SK-N-SH treated with all-trans-retinoic acid at 6 μM for 48 hours (cell line): ENCODE measurements around the gene ATF6.

Experiments
- ATAC-seq: fragments of 200-7000 bp; cut with Tn5 transposase; 3 replicates; pipeline ENCODE4 v1.9.1; 2020; ENCODE audit warnings: mild to moderate bottlenecking, moderate library complexity
- ARNTL ChIP-seq: fragments of 450-650 bp; formaldehyde crosslinking; IDR thresholded peaks from 2 replicates; pipeline ENCODE4 v1.5.0; 2020; ENCODE audit warnings: low read depth, mild to moderate bottlenecking, moderate library complexity, borderline replicate concordance
- BACH2 ChIP-seq: fragments of 250-450 bp; sonication (Bioruptor Pico); IDR thresholded peaks from 2 replicates; pipeline ENCODE4 v1.9.0; 2021; ENCODE audit warnings: mild to moderate bottlenecking, borderline replicate concordance
- CREB5 ChIP-seq: fragments of 250-450 bp; sonication (Bioruptor Pico); IDR thresholded peaks from 2 replicates; pipeline ENCODE4 v1.5.1; 2020; ENCODE audit warnings: low read depth, mild to moderate bottlenecking, moderate library complexity
- CSDC2 ChIP-seq: fragments of 250-450 bp; sonication (Bioruptor Pico); IDR thresholded peaks from 2 replicates; pipeline ENCODE4 v1.5.0; 2020; ENCODE audit warnings: mild to moderate bottlenecking, moderate library complexity
- CSRNP3 ChIP-seq: fragments of 250-450 bp; sonication (Bioruptor Pico); IDR thresholded peaks from 2 replicates; pipeline ENCODE4 v1.5.1; 2021; ENCODE audit warnings: mild to moderate bottlenecking, moderate library complexity
- ESRRG ChIP-seq: fragments of 250-450 bp; sonication (Bioruptor Pico); IDR thresholded peaks from 2 replicates; pipeline ENCODE4 v1.6.1; 2021; ENCODE audit warnings: mild to moderate bottlenecking
- GLIS3 ChIP-seq: fragments of 250-450 bp; sonication (Bioruptor Pico); IDR thresholded peaks from 2 replicates; pipeline ENCODE4 v1.5.0; 2020; ENCODE audit warnings: mild to moderate bottlenecking, moderate library complexity
- ISL1 ChIP-seq: fragments of 250-450 bp; sonication (Bioruptor Pico); IDR thresholded peaks from 2 replicates; pipeline ENCODE4 v2.1.2; 2022; ENCODE audit warnings: mild to moderate bottlenecking, moderate library complexity
- OSR1 ChIP-seq: fragments of 250-450 bp; sonication (Bioruptor Pico); IDR thresholded peaks from 2 replicates; pipeline ENCODE4 v1.8.0; 2022; ENCODE audit warnings: moderate library complexity, mild to moderate bottlenecking, inconsistent platforms
- PATZ1 ChIP-seq: fragments of 250-450 bp; sonication (Bioruptor Pico); IDR thresholded peaks from 2 replicates; pipeline ENCODE4 v1.8.0; 2020; ENCODE audit warnings: mild to moderate bottlenecking, moderate library complexity, borderline replicate concordance
- POU6F1 ChIP-seq: fragments of 250-450 bp; sonication (Bioruptor Pico); IDR thresholded peaks from 2 replicates; pipeline ENCODE4 v1.8.0; 2021; ENCODE audit warnings: low read depth, mild to moderate bottlenecking, moderate library complexity, borderline replicate concordance
- PPARA ChIP-seq: fragments of 250-450 bp; sonication (Bioruptor Pico); IDR thresholded peaks from 2 replicates; pipeline ENCODE4 v1.5.0; 2020; ENCODE audit warnings: mild to moderate bottlenecking, borderline replicate concordance
- RARB ChIP-seq: fragments of 250-450 bp; sonication (Bioruptor Pico); IDR thresholded peaks from 2 replicates; pipeline ENCODE4 v1.8.0; 2021; ENCODE audit warnings: mild to moderate bottlenecking, moderate library complexity
- SNAI2 ChIP-seq: fragments of 250-450 bp; sonication (Bioruptor Pico); IDR thresholded peaks from 2 replicates; pipeline ENCODE4 v1.5.0; 2020; ENCODE audit warnings: mild to moderate bottlenecking, moderate library complexity
- TCF4 ChIP-seq: fragments of 250-450 bp; sonication (Bioruptor Pico); IDR thresholded peaks from 2 replicates; pipeline ENCODE4 v1.8.0; 2021; ENCODE audit warnings: mild to moderate bottlenecking, moderate library complexity, borderline replicate concordance
- TOX ChIP-seq: fragments of 250-450 bp; sonication (Bioruptor Pico); IDR thresholded peaks from 2 replicates; pipeline ENCODE4 v1.8.0; 2021; ENCODE audit warnings: mild to moderate bottlenecking, moderate library complexity, borderline replicate concordance
- TSHZ2 ChIP-seq: fragments of 250-450 bp; sonication (Bioruptor Pico); IDR thresholded peaks from 2 replicates; pipeline ENCODE4 v1.5.0; 2020; ENCODE audit warnings: mild to moderate bottlenecking, moderate library complexity
- ZC3H10 ChIP-seq: fragments of 250-450 bp; sonication (Bioruptor Pico); IDR thresholded peaks from 2 replicates; pipeline ENCODE4 v1.5.1; 2021; ENCODE audit warnings: mild to moderate bottlenecking, moderate library complexity
- ZFP3 ChIP-seq: fragments of 250-450 bp; sonication (Bioruptor Pico); IDR thresholded peaks from 2 replicates; pipeline ENCODE4 v1.5.0; 2020; ENCODE audit warnings: mild to moderate bottlenecking, moderate library complexity
- ZFP30 ChIP-seq: fragments of 450-650 bp; formaldehyde crosslinking; IDR thresholded peaks from 2 replicates; pipeline ENCODE4 v1.5.0; 2022; ENCODE audit warnings: mild to moderate bottlenecking, moderate library complexity
- ZNF565 ChIP-seq: fragments of 450-650 bp; formaldehyde crosslinking; conservative IDR thresholded peaks from 2 replicates; pipeline ENCODE4 v1.5.0; 2020; ENCODE audit warnings: low read depth, mild to moderate bottlenecking, moderate library complexity
- ZNF70 ChIP-seq: fragments of 450-650 bp; formaldehyde crosslinking; IDR thresholded peaks from 2 replicates; pipeline ENCODE4 v1.5.0; 2020; ENCODE audit warnings: mild to moderate bottlenecking, moderate library complexity
- ZNF8 ChIP-seq: fragments of 450-650 bp; formaldehyde crosslinking; IDR thresholded peaks from 2 replicates; pipeline ENCODE4 v1.5.0; 2020; ENCODE audit warnings: mild to moderate bottlenecking, moderate library complexity

ATF6 gene

GRCh38 chr1:161890574-161890973 lies 124.5 kb downstream of the ATF6 start (continued):
- no peak for TF ChIP-seq TSHZ2 (CRISPR knock-in tag)

- TF ChIP-seq OSR1 (CRISPR knock-in tag) (no peak), ZC3H10 (CRISPR knock-in tag) (no peak), TOX (CRISPR knock-in tag) (no peak), ZNF565 (CRISPR knock-in tag) (no peak), PPARA (no peak), CREB5 (CRISPR knock-in tag) (no peak), CSRNP3 (CRISPR knock-in tag) (no peak), ZNF8 (CRISPR knock-in tag) (no peak), ZFP30 (CRISPR knock-in tag) (no peak), CSDC2 (no peak), ZNF70 (CRISPR knock-in tag) (no peak), BACH2 (no peak), ZFP3 (no peak), RARB (CRISPR knock-in tag) (no peak), PATZ1 (CRISPR knock-in tag) (no peak), TCF4 (CRISPR knock-in tag) (no peak), SNAI2 (CRISPR knock-in tag) (no peak), ISL1 (no peak), GLIS3 (CRISPR knock-in tag) (no peak), ESRRG (no peak)
- ATAC-seq: no peak
Measured at GRCh38 chr1:161899091-161899490, 133.0 kb downstream of the ATF6 start.

GRCh38 chr1:161900160-161900559 lies 134.0 kb downstream of the ATF6 start:
- ATAC-seq: no peak
- TF ChIP-seq TOX (CRISPR knock-in tag): no peak
- TF ChIP-seq POU6F1 (CRISPR knock-in tag): no peak
- no peak for TF ChIP-seq ISL1
- no peak for TF ChIP-seq PATZ1 (CRISPR knock-in tag)
- TF ChIP-seq TSHZ2 (CRISPR knock-in tag): no peak
- TF ChIP-seq BACH2: no peak
- TF ChIP-seq CSDC2: no peak
- no peak for TF ChIP-seq ZNF8 (CRISPR knock-in tag)
- TF ChIP-seq ARNTL (CRISPR knock-in tag): no peak
- no peak for TF ChIP-seq OSR1 (CRISPR knock-in tag)
- no peak for TF ChIP-seq ZNF565 (CRISPR knock-in tag)
- TF ChIP-seq PPARA: no peak
- no peak for TF ChIP-seq ZFP3
- TF ChIP-seq RARB (CRISPR knock-in tag): no peak
- no peak for TF ChIP-seq CSRNP3 (CRISPR knock-in tag)
